ENCODE results near the gene MBD3L3.
"Not testable (repeated sequence)": the region's sequence is repeated elsewhere in the genome, so short reads cannot be mapped to it uniquely, and the experiment has no call there.

GRCh38 chr19:7030278-7030677 is 28.2 kb downstream of the MBD3L3 start, which contains the start of gene MBD3L5:
- not testable (repeated sequence) for TF ChIP-seq CTCF (conservative IDR thresholded peaks at IDR 0.05; ENCODE audit: low read depth in 2 of 2); EZH2 (IDR thresholded peaks at IDR 0.05; ENCODE audit: low read depth, unreplicated experiment); EZH2phosphoT487 (IDR thresholded peaks at IDR 0.05; ENCODE audit: unreplicated experiment); STAT1 (IDR thresholded peaks at IDR 0.05; ENCODE audit: unreplicated experiment); POLR2AphosphoS5 (IDR thresholded peaks at IDR 0.05; ENCODE audit: low read depth); CREB1 (CRISPR knock-in tag; IDR thresholded peaks at IDR 0.05; ENCODE audit: low read depth)
